ENCODE results near the gene PCDHA4.
"Not testable (repeated sequence)": the region's sequence is repeated elsewhere in the genome, so short reads cannot be mapped to it uniquely, and the experiment has no call there.

PCDHA4 gene

DNA sequence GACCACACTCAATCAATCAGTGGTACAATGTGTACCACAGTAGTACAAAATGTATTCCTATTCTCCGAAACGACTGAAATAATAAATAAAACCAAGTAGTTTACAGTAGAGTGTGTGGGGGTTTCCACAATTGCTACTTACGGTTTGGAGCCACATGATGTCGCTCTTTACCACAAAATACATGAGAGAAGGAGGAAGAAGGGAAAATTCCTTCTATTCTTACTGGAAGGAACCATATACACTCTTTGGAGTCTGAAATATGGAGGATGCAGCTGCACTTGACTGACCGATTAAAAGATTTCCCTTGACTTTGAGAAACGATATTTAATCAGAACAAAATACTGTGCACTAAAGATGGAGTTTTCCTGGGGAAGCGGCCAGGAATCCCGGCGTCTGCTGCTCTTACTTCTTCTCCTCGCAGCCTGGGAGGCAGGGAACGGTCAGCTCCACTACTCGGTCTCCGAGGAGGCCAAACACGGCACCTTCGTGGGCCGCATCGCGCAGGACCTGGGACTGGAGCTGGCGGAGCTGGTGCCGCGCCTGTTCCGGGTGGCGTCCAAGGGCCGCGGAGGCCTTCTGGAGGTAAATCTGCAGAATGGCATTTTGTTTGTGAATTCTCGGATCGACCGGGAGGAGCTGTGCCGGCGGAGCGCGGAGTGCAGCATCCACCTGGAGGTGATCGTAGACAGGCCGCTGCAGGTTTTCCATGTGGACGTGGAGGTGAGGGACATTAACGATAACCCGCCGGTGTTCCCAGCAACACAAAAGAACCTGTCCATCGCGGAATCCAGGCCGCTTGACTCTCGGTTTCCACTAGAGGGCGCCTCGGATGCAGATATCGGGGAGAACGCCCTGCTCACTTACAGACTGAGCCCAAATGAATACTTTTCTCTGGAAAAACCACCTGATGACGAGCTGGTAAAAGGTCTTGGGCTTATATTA lies at the start of gene PCDHA4:
PCDHA4 (plus strand) TSS at position 235 of the 942 bp plus-strand sequence.
- Mint-ChIP-seq H3K4me3 (no peak within 1 kb of the TSS), H3K27ac (no peak within 1 kb of the TSS), H3K36me3 (ENCODE audit: low read depth) (no peaks in the 10 kb centered on the region)

DNA sequence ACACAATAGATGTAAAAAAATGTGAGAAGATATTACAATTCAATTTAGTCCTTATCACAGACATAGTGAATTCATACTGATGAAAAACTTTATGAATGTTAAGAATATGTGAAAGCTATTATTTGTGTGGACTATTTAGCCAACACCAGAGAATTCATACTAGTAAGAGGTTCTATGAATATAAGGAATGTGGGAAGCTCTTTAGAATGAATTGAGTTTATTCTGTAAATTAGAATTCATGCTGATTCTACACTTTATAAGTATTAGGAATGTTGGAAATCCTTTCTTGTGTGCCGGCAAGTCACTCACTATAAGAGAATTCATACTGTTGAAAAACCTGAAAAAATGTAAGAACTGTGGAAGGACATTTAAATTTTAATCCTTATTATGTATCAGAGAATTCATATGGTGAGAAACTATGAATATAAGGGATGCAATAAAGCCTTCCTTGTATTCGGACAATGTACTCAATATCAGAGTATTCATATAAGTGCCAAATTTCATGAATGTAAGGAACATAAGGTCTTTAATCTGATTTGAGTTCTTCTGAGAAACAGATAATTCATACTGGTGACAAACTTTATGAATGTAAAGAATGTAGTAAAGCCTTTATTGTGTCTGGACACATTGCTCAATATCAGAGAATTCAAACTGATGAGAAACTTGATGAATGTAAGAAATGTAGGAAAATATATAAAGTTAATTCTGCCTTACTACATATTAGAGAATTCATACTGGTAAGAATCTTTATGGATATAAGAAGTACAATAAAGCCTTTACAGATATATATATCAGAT lies 42.5 kb upstream of the PCDHA4 start:
- H3K27ac Mint-ChIP-seq, result no peak overlapping the region
- peaks cover 80% of the 10 kb centered on the region for H3K9me3 Mint-ChIP-seq
- DNase-seq (ENCODE audit: low spot score), result no peak
- no peaks in the 10 kb centered on the region for H3K27me3 Mint-ChIP-seq (ENCODE audit: low read depth)
- H3K4me1 Mint-ChIP-seq (ENCODE audit: low read depth), result no peaks in the 10 kb centered on the region
- peaks cover 2% of the 10 kb centered on the region for H3K36me3 Mint-ChIP-seq (ENCODE audit: low read depth)
- no peak overlapping the region for H3K4me3 Mint-ChIP-seq

More for the DNA sequence above, at the start of gene PCDHA4:
- no peak for DNase-seq (ENCODE audit: low spot score)
- H3K27me3 Mint-ChIP-seq (ENCODE audit: low read depth), result no peaks in the 10 kb centered on the region
- H3K9me3 Mint-ChIP-seq, result peaks cover 42% of the 10 kb centered on the region
- H3K4me1 Mint-ChIP-seq (ENCODE audit: low read depth), result no peaks in the 10 kb centered on the region

DNA sequence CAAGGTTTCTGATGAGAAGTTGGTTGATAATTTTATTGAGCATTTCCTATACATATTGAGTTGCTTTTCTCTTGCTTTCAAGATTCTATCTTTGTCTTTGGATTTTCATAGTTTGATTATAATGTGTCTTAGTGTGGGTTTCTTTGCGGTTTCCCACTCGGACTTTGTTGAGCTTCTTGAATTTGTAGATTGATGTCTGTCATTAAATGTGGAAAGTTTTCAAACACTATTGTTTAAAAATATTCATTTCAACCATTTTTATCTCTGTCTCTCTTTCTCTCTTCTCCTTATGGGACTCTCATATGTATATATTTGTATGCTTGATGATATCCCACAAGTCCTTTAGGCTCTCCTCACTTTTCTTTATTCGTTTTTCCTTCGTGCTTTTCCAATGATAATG lies 39.4 kb upstream of the PCDHA4 start:
- H3K4me1 Mint-ChIP-seq (ENCODE audit: low read depth), result no peaks in the 10 kb centered on the region

DNA sequence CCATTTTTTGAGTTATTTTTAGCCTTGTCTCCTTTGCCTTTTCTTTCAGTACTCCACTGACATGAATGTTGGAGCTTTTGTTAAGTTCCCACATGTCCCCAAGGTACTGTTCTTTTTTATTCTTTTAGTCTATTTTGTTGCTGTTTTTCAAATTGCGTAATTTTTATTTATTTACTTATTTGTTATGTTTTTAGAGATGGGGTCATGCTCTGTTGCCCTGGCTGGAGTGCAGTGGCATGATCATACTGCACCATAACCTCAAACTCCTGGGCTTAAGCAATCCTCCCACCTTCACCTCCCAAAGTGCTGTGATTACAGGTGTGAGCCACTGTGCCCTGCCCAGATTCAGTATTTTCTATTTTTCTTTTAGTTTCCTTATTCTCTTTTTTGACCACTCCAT lies 26.4 kb upstream of the PCDHA4 start:
- Mint-ChIP-seq H3K27me3 (ENCODE audit: low read depth) (no peaks in the 10 kb centered on the region), H3K4me1 (ENCODE audit: low read depth) (no peaks in the 10 kb centered on the region), H3K27ac (no peak overlapping the region), H3K36me3 (ENCODE audit: low read depth) (peaks cover 1% of the 10 kb centered on the region), H3K9me3 (peaks cover 74% of the 10 kb centered on the region), H3K4me3 (no peak overlapping the region)
- DNase-seq (ENCODE audit: low spot score), result no peak

More for the DNA sequence above, 39.4 kb upstream of the PCDHA4 start:
- no peak for DNase-seq (ENCODE audit: low spot score)
- peaks cover 2% of the 10 kb centered on the region for H3K36me3 Mint-ChIP-seq (ENCODE audit: low read depth)
- no peak overlapping the region for H3K4me3 Mint-ChIP-seq
- no peak overlapping the region for H3K27ac Mint-ChIP-seq
- peaks cover 84% of the 10 kb centered on the region for H3K9me3 Mint-ChIP-seq
- no peaks in the 10 kb centered on the region for H3K27me3 Mint-ChIP-seq (ENCODE audit: low read depth)

DNA sequence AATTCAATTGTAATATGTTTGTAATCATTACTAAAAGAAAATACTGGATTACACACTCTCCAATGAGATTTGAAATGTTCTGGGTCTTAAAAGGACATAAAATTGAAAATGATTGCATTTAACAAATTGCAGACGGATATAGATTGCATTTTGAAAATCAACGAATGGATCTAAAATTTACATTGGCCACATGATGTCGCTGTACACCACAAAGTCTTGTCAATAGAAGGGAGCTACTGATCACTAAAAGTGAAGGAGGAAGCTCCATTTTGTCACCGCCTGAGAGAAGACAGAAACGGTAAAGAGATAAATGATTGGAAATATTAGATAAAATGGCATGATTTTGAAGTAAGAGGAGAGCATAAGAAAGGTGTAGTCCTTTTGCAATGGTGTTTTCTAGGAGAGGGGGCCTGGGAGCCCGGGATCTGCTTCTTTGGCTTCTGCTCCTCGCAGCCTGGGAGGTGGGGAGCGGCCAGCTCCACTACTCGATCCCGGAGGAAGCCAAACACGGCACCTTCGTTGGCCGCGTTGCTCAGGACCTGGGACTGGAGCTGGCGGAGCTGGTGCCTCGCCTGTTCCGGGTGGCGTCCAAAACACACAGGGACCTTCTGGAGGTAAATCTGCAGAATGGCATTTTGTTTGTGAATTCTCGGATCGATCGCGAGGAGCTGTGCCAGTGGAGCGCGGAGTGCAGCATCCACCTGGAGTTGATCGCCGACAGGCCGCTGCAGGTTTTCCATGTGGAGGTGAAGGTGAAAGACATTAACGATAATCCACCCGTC lies 20.8 kb upstream of the PCDHA4 start, which contains the start of gene PCDHA1:
PCDHA1 (plus strand) TSS at position 236 of the 782 bp plus-strand sequence.
- no peak for DNase-seq (ENCODE audit: low spot score)
- no peaks in the 10 kb centered on the region for H3K36me3 Mint-ChIP-seq (ENCODE audit: low read depth)
- H3K4me3 Mint-ChIP-seq, result no peak within 1 kb of the TSS
- H3K4me1 Mint-ChIP-seq (ENCODE audit: low read depth), result no peaks in the 10 kb centered on the region
- peak within 1 kb of the TSS; percentile 36 for H3K27ac Mint-ChIP-seq
- H3K9me3 Mint-ChIP-seq, result peaks cover 45% of the 10 kb centered on the region
- no peaks in the 10 kb centered on the region for H3K27me3 Mint-ChIP-seq (ENCODE audit: low read depth)

DNA sequence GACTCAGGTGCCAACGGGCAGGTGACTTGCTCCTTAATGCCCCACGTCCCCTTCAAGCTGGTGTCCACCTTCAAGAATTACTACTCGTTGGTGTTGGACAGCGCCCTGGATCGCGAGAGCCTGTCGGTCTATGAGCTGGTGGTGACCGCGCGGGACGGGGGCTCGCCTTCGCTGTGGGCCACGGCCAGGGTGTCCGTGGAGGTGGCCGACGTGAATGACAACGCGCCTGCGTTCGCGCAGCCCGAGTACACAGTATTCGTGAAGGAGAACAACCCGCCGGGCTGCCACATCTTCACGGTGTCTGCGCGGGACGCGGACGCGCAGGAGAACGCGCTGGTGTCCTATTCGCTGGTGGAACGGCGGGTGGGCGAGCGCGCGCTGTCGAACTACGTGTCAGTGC lies 19.4 kb upstream of the PCDHA4 start:
- H3K36me3 Mint-ChIP-seq (ENCODE audit: low read depth); DNase-seq (ENCODE audit: low spot score): not testable (repeated sequence)
- peaks cover 40% of the 10 kb centered on the region for H3K9me3 Mint-ChIP-seq

DNA sequence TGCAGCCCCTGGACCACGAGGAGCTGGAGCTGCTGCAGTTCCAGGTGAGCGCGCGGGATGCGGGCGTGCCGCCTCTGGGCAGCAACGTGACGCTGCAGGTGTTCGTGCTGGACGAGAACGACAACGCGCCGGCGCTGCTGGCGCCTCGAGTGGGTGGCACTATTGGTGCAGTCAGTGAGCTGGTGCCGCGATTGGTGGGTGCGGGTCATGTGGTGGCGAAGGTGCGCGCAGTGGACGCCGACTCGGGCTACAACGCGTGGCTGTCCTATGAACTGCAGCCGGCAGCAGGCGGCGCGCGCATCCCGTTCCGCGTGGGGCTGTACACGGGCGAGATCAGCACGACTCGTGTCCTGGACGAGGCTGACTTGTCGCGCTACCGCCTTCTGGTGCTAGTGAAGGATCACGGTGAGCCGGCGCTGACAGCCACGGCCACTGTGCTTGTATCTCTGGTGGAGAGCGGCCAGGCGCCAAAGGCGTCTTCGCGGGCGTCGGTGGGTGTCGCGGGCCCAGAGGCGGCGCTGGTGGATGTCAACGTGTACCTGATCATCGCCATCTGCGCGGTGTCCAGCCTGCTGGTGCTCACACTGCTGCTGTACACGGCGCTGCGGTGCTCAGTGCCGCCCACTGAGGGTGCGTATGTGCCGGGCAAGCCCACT lies 18.9 kb upstream of the PCDHA4 start:
- H3K9me3 Mint-ChIP-seq, result peaks cover 38% of the 10 kb centered on the region

More for the DNA sequence above, 19.4 kb upstream of the PCDHA4 start:
- H3K27ac Mint-ChIP-seq; H3K27me3 Mint-ChIP-seq (ENCODE audit: low read depth); H3K4me3 Mint-ChIP-seq; H3K4me1 Mint-ChIP-seq (ENCODE audit: low read depth): not testable (repeated sequence)

DNA sequence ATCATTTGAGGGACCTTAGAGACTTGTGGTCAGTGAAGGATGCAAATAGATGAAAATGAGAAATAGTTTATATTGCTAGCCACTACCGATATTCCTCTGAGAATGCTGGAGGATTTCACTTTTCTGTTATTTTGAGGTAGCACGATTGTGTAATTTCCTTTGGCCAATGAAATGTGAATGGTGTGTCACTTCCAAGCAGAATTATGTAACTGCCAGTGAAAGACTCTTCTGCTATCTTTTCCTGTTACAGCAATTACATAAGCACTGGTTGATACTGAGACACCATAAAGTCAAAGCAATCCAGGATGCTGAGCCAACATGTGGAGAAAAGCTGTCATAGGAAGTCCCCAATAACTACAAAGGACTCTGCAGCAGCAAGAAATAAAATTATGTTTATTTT lies 15.8 kb upstream of the PCDHA4 start:
- Mint-ChIP-seq H3K27ac (no peak overlapping the region), H3K4me1 (ENCODE audit: low read depth) (no peaks in the 10 kb centered on the region), H3K4me3 (no peak overlapping the region), H3K36me3 (ENCODE audit: low read depth) (no peaks in the 10 kb centered on the region), H3K27me3 (ENCODE audit: low read depth) (no peaks in the 10 kb centered on the region), H3K9me3 (peaks cover 38% of the 10 kb centered on the region)
- DNase-seq (ENCODE audit: low spot score), result no peak

More for the DNA sequence above, 18.9 kb upstream of the PCDHA4 start:
- H3K36me3 Mint-ChIP-seq (ENCODE audit: low read depth); DNase-seq (ENCODE audit: low spot score); H3K27me3 Mint-ChIP-seq (ENCODE audit: low read depth); H3K4me1 Mint-ChIP-seq (ENCODE audit: low read depth); H3K4me3 Mint-ChIP-seq; H3K27ac Mint-ChIP-seq: not testable (repeated sequence)

DNA sequence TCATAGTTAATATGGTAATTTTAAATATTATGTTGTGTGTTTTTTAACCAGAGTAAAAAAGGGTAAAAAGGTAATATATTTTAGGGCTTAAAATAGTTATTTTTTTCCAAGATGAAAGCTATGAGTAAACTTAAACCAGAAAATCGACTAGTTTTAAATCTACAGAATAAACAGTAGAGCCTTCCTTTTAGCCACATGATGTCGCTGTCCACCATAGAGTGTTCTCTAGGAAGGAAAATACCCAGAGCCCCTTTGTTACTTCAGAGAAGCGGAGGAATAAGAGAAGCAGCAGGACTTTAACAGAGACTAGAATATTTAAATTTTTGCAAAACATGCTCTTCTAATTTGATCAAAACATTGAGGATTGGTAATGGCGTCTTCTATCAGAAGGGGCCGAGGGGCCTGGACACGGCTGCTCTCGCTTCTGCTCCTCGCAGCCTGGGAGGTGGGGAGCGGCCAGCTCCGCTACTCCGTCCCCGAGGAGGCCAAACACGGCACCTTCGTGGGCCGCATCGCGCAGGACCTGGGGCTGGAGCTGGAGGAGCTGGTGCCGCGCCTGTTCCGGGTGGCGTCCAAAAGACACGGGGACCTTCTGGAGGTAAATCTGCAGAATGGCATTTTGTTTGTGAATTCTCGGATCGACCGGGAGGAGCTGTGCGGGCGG lies 12.1 kb upstream of the PCDHA4 start, which contains the start of gene PCDHA2:
PCDHA2 (plus strand) TSS at position 258 of the 664 bp plus-strand sequence.
- Mint-ChIP-seq H3K27me3 (ENCODE audit: low read depth) (no peaks in the 10 kb centered on the region), H3K4me1 (ENCODE audit: low read depth) (no peaks in the 10 kb centered on the region), H3K4me3 (no peak within 1 kb of the TSS), H3K36me3 (ENCODE audit: low read depth) (no peaks in the 10 kb centered on the region), H3K9me3 (peaks cover 36% of the 10 kb centered on the region), H3K27ac (no peak within 1 kb of the TSS)
- DNase-seq (ENCODE audit: low spot score), result no peak

DNA sequence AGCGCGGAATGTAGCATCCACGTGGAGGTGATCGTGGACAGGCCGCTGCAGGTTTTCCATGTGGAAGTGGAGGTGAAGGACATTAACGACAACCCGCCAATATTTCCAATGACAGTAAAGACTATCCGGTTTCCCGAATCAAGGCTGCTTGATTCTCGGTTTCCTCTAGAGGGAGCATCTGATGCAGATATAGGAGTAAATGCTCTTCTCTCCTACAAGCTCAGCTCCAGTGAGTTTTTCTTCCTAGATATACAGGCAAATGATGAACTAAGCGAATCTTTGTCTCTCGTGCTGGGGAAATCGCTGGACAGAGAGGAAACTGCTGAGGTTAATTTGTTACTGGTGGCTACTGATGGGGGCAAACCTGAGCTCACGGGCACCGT lies 11.6 kb upstream of the PCDHA4 start:
- Mint-ChIP-seq H3K9me3 (peaks cover 39% of the 10 kb centered on the region), H3K27me3 (ENCODE audit: low read depth) (no peaks in the 10 kb centered on the region)

DNA sequence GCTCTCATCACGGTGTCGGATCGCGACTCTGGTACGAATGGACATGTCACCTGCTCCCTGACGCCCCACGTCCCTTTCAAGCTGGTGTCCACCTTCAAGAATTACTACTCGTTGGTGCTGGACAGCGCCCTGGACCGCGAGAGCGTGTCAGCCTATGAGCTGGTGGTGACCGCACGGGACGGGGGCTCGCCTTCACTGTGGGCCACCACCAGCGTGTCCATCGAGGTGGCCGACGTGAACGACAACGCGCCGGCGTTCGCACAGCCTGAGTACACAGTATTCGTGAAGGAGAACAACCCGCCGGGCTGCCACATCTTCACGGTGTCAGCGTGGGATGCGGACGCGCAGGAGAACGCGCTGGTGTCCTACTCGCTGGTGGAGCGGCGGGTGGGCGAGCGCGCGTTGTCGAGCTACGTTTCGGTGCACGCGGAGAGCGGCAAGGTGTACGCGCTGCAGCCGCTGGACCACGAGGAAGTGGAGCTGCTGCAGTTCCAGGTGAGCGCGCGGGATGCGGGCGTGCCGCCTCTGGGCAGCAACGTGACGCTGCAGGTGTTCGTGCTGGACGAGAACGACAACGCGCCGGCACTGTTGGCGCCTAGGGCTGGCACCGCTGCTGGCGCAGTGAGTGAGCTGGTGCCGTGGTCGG lies 10.7 kb upstream of the PCDHA4 start:
- DNase-seq (ENCODE audit: low spot score); H3K27ac Mint-ChIP-seq; H3K36me3 Mint-ChIP-seq (ENCODE audit: low read depth); H3K4me3 Mint-ChIP-seq; H3K4me1 Mint-ChIP-seq (ENCODE audit: low read depth); H3K27me3 Mint-ChIP-seq (ENCODE audit: low read depth): not testable (repeated sequence)
- peaks cover 35% of the 10 kb centered on the region for H3K9me3 Mint-ChIP-seq

More for the DNA sequence above, 11.6 kb upstream of the PCDHA4 start:
- no peaks in the 10 kb centered on the region for H3K36me3 Mint-ChIP-seq (ENCODE audit: low read depth)
- H3K27ac Mint-ChIP-seq, result no peak overlapping the region
- DNase-seq (ENCODE audit: low spot score), result no peak
- no peaks in the 10 kb centered on the region for H3K4me1 Mint-ChIP-seq (ENCODE audit: low read depth)
- no peak overlapping the region for H3K4me3 Mint-ChIP-seq

DNA sequence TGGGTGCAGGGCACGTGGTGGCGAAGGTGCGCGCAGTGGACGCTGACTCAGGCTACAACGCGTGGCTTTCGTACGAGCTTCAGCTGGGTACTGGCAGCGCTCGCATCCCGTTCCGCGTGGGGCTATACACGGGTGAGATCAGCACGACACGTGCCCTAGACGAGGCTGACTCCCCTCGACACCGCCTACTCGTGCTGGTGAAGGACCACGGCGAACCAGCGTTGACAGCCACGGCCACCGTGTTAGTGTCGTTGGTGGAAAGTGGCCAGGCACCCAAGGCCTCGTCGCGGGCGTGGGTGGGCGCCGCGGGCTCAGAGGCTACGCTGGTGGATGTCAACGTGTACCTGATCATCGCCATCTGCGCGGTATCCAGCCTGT lies 10.2 kb upstream of the PCDHA4 start:
- Mint-ChIP-seq H3K27ac (no peak overlapping the region), H3K9me3 (peaks cover 35% of the 10 kb centered on the region), H3K27me3 (ENCODE audit: low read depth) (no peaks in the 10 kb centered on the region), H3K4me1 (ENCODE audit: low read depth) (no peaks in the 10 kb centered on the region), H3K36me3 (ENCODE audit: low read depth) (no peaks in the 10 kb centered on the region), H3K4me3 (no peak overlapping the region)
- DNase-seq (ENCODE audit: low spot score), result no peak
